ENCODE results near the gene WARS2.
"Not testable (repeated sequence)": the region's sequence is repeated elsewhere in the genome, so short reads cannot be mapped to it uniquely, and the experiment has no call there.

WARS2 gene

DNA sequence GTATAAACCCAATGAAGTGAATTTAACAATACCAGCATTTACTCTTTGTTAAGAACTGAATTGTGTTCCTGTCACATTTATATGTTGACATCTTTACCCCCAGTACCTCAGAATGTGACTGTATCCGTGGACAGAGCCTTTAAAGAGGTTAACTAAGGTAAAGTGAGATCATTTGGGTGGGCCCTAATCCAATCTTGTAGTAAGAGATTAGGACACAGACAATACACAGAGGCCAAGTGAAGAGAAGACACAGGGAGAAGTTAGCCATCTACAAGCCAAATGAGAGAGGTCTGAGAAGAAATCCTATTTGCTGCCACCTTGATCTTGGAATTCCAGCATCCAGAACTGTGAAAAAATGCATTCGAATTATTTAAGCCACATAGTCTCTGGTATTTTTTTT, 22.9 kb upstream of the WARS2 start:
- H3K4me3 ChIP-seq (ENCODE audit: low read length), result no peak overlapping the region
- no peak for DNase-seq (ENCODE audit: low read depth)
- TF ChIP-seq CTCF (conservative IDR thresholded peaks at IDR 0.05; ENCODE audit: low read length), result no peak

- no peak for TF ChIP-seq CTCF (conservative IDR thresholded peaks at IDR 0.05; ENCODE audit: low read length)
- DNase-seq (ENCODE audit: low read depth), result peak; percentile 98
Measured at GRCh38 chr1:119160866-119161265, 20.4 kb upstream of the WARS2 start.

GRCh38 chr1:119160409-119160808, 20.0 kb upstream of the WARS2 start:
- no peak for TF ChIP-seq CTCF (conservative IDR thresholded peaks at IDR 0.05; ENCODE audit: low read length)
- no peak overlapping the region; the same call in 1 of the 2 replicates for H3K4me3 ChIP-seq (ENCODE audit: low read length)
- DNase-seq (ENCODE audit: low read depth), result peak; percentile 77

More at GRCh38 chr1:119160866-119161265, 20.4 kb upstream of the WARS2 start:
- H3K4me3 ChIP-seq (ENCODE audit: low read length), result no peak overlapping the region

- peak; percentile 81 for DNase-seq (ENCODE audit: low read depth)
- no peak for TF ChIP-seq CTCF (conservative IDR thresholded peaks at IDR 0.05; ENCODE audit: low read length)
- no peak overlapping the region for H3K4me3 ChIP-seq (ENCODE audit: low read length)
Measured at GRCh38 chr1:119159966-119160365, 19.5 kb upstream of the WARS2 start.

GRCh38 chr1:119159111-119159510, 18.7 kb upstream of the WARS2 start:
- TF ChIP-seq CTCF (conservative IDR thresholded peaks at IDR 0.05; ENCODE audit: low read length), result no peak
- no peak overlapping the region for H3K4me3 ChIP-seq (ENCODE audit: low read length)
- peak; percentile 94 for DNase-seq (ENCODE audit: low read depth)

- DNase-seq (ENCODE audit: low read depth); H3K4me3 ChIP-seq (ENCODE audit: low read length): not testable (repeated sequence)
Measured at GRCh38 chr1:119156761-119157160, 16.3 kb upstream of the WARS2 start.

DNA sequence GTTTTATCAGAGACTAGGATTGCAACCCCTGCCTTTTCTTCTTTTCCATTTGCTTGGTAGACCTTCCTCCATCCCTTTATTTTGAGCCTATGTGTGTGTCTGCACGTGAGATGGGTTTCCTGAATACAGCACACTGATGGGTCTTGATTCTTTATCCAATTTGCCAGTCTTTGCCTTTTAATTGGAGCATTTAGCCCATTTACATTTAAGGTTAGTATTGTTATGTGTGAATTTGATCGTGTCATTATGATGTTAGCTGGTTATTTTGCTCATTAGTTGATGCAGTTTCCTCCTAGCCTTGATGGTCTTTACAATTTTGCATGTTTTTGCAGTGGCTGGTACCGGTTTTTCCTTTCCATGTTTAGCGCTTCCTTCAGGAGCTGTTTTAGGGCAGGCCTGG, 14.6 kb upstream of the WARS2 start:
- H3K4me3 ChIP-seq (ENCODE audit: low read length); DNase-seq (ENCODE audit: low read depth): not testable (repeated sequence)

DNA sequence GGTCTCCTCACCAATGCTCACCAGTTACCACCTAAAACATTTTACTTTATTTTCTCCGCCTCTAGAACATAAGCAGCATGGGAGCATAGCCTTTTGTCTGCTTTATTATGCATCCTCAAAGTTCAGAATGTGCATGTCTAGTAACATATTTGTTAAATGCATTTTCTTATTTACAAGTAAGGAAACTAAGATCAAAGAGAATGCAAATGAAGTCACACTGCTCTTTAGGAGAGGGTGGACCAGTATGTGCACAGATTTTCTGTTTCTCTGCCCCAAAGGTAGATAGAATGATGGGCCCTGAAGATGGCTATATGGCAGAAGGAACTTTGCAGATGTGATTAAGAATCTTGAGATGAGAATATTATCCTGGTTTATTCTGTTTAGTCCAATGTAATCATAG, 9.7 kb upstream of the WARS2 start:
- no peak for TF ChIP-seq CTCF (conservative IDR thresholded peaks at IDR 0.05; ENCODE audit: low read length)
- no peak overlapping the region for H3K4me3 ChIP-seq (ENCODE audit: low read length)
- DNase-seq (ENCODE audit: low read depth), result no peak

Measured in AG10803 (cell line).